A673 (cell line): Measurements from ENCODE around the gene TRDMT1. TPM values are rescaled to one million over a fixed set of nuclear protein-coding genes. Genes with fewer than 3 reads are reported as not detected.

Experiments
- BruUV-seq: library from RNA; stranded (reverse); fragments of 400-500 nt; replicated peaks from 2 replicates; lab custom pipeline; 2021; lab: Mats Ljungman, UMichigan
- CTCF ChIA-PET: fragments of 300-600 bp; sonication (Branson Sonifier 250); formaldehyde crosslinking; loops from one replicate; lab custom pipeline; 2022; ENCODE audit warnings: antibody characterized with exemption; lab: Charles Lee
- POLR2A ChIA-PET: fragments of 300-600 bp; sonication (Branson Sonifier 250); formaldehyde crosslinking; loops from one replicate; lab custom pipeline; 2022; ENCODE audit warnings: antibody characterized with exemption; ENCODE audit not compliant: low non-redundant PET; lab: Charles Lee
- DNase-seq: peaks from one replicate; pipeline ENCODE4 v3.0.0-alpha.2; 2015; ENCODE audit warnings: low spot score
- H3K27ac ChIP-seq: fragments of 200-600 bp; sonication (generic); 2 replicates; pipeline ENCODE4 v1.5.1; 2016; ENCODE audit warnings: mixed run types, low read depth, mild to moderate bottlenecking, mixed read lengths, antibody characterized with exemption, low read length; ENCODE audit not compliant: poor library complexity, severe bottlenecking
- H3K27me3 ChIP-seq: fragments of 200-600 bp; sonication (generic); replicated peaks from 2 replicates; pipeline ENCODE4 v1.6.1; 2017; ENCODE audit warnings: mixed run types, low read depth, mild to moderate bottlenecking, mixed read lengths, antibody characterized with exemption, low read length; ENCODE audit not compliant: insufficient read depth, poor library complexity
- H3K36me3 ChIP-seq: fragments of 200-600 bp; sonication (generic); 2 replicates; pipeline ENCODE4 v1.6.1; 2016; ENCODE audit warnings: mixed run types, mild to moderate bottlenecking, mixed read lengths, antibody characterized with exemption, low read length; ENCODE audit not compliant: insufficient read depth, poor library complexity, severe bottlenecking
- H3K4me1 ChIP-seq: fragments of 200-600 bp; sonication (generic); 2 replicates; pipeline ENCODE4 v1.6.1; 2017; ENCODE audit warnings: mixed run types, mild to moderate bottlenecking, mixed read lengths, antibody characterized with exemption, low read length; ENCODE audit not compliant: insufficient read depth, poor library complexity, severe bottlenecking
- H3K4me3 ChIP-seq: fragments of 200-600 bp; sonication (generic); 2 replicates; pipeline ENCODE4 v1.5.1; 2016; ENCODE audit warnings: low read depth, mixed run types, mild to moderate bottlenecking, mixed read lengths, low read length; ENCODE audit not compliant: poor library complexity, severe bottlenecking
- H3K9me3 ChIP-seq: fragments of 200-600 bp; sonication (generic); 2 replicates; pipeline ENCODE4 v1.6.1; 2016; ENCODE audit warnings: mixed run types, low read depth, mild to moderate bottlenecking, mixed read lengths, antibody characterized with exemption, low read length; ENCODE audit not compliant: poor library complexity, severe bottlenecking
- CTCF ChIP-seq: fragments of 300-800, 200-600 bp; sonication (generic); conservative IDR thresholded peaks from 2 replicates; pipeline ENCODE4 v1.5.1; 2017; ENCODE audit warnings: low read depth, mild to moderate bottlenecking, antibody characterized with exemption, low read length, moderate library complexity, mixed read lengths
- EZH2 ChIP-seq: fragments of 200-600 bp; sonication (generic); IDR thresholded peaks from 2 replicates; pipeline ENCODE4 v1.6.1; 2017; ENCODE audit warnings: borderline replicate concordance, low read depth, mild to moderate bottlenecking, mixed read lengths, antibody characterized with exemption, low read length; ENCODE audit not compliant: poor library complexity, severe bottlenecking
- intact Hi-C: fragments of 100-400 bp; cut with micrococcal nuclease; formaldehyde crosslinking; loops from one replicate; pipeline ENCODE4 v1.10.0; 2022; ENCODE audit not compliant: unreplicated experiment
- total RNA-seq: library from RNA; stranded (reverse); gene quantifications from 2 replicates; pipeline ENCODE4 v1.2.3, GENCODE V29; 2021

TRDMT1 gene
- total RNA-seq, 1 experiment from 2014 or later = 14.0 TPM

- H3K9me3 ChIP-seq = no peaks in the 10 kb centered on the region
- no peak overlapping the region for H3K27ac ChIP-seq
- BruUV-seq = no TSS peak
- ChIA-PET POLR2A (no interaction called here), CTCF (no interaction called here)
- H3K4me3 ChIP-seq = no peak overlapping the region
- no peaks in the 10 kb centered on the region for H3K27me3 ChIP-seq
- intact Hi-C loops = no loop called here
- DNase-seq = no peak
- no peaks in the 10 kb centered on the region for H3K36me3 ChIP-seq
- no peaks in the 10 kb centered on the region for H3K4me1 ChIP-seq
- no peak for TF ChIP-seq EZH2
- TF ChIP-seq CTCF = no peak
Measured at GRCh38 chr10:17248964-17249363, 47.5 kb upstream of the TRDMT1 start.

GRCh38 chr10:17247210-17247609, 45.7 kb upstream of the TRDMT1 start:
- Histone ChIP-seq H3K27me3 (no peaks in the 10 kb centered on the region), H3K27ac (no peak overlapping the region), H3K36me3 (no peaks in the 10 kb centered on the region), H3K4me3 (no peak overlapping the region), H3K9me3 (no peaks in the 10 kb centered on the region), H3K4me1 (no peaks in the 10 kb centered on the region)
- no TSS peak for BruUV-seq
- no peak for DNase-seq
- intact Hi-C loops = no loop called here
- no peak for TF ChIP-seq CTCF
- no peak for TF ChIP-seq EZH2
- ChIA-PET CTCF (no interaction called here), POLR2A (no interaction called here)

DNA sequence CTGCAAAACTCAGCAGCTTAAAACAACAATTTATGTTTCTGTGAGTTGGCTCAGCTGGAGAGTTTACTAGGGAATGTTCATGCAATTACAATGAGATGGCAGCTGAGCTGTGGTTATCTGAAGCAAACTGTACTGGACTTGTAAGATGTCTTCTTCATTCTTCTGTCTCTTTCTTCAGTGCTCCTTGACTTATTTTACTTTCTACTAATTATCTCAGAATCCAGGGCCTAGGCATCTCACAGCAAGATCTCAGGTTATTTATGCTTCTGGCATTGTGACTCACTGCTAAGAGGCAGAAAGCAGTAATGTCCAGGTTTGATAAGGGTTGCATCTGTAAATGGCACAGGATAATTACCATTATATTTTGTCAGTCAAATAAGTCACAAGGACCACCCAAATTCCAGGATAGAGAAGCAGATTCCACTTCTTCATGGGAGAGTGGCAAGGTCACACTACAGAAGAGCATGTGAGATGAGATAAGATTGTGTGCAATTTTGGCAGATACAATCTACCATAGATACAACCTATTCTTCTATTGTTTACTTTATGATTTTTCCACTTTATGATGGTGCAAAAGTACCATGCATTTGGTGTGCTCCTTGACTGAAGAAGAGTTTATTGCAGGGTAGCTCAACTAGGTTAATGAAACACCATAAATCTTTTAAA, 43.4 kb upstream of the TRDMT1 start:
- H3K27ac ChIP-seq = no peak overlapping the region
- no TSS peak for BruUV-seq
- ChIA-PET POLR2A (no interaction called here), CTCF (no interaction called here)
- no peaks in the 10 kb centered on the region for H3K36me3 ChIP-seq
- H3K27me3 ChIP-seq = no peaks in the 10 kb centered on the region
- DNase-seq = no peak
- TF ChIP-seq EZH2 (no peak), CTCF (no peak)
- no peak overlapping the region for H3K4me3 ChIP-seq
- no peaks in the 10 kb centered on the region for H3K4me1 ChIP-seq
- H3K9me3 ChIP-seq = no peaks in the 10 kb centered on the region
- intact Hi-C loops = no loop called here
